Common myeloid progenitor, CD34-positive (primary cell): ENCODE measurements around the gene DOCK1.
A peak's percentile ranks its signal among the peaks of the same experiment; 100 is the strongest.

ENCODE experiments used
- CTCF ChIA-PET: fragments of 350-600 bp; sonication (Branson Sonifier 250); formaldehyde crosslinking; loops from one replicate; lab custom pipeline; 2021; ENCODE audit warnings: antibody characterized with exemption; lab: Charles Lee
- POLR2A ChIA-PET: fragments of 350-600 bp; sonication (Branson Sonifier 250); formaldehyde crosslinking; loops from one replicate; lab custom pipeline; 2021; ENCODE audit warnings: antibody characterized with exemption; lab: Charles Lee
- DNase-seq, 3 donors: peaks; one replicate each; pipeline versions ENCODE4 v3.0.0 to v3.0.0-alpha.2; 2013
- H3K27ac ChIP-seq, 2 experiments: 1 replicate in 1 of 2; 2 replicates in 1 of 2; pipeline ENCODE4 v1.7.0; 2013; ENCODE audit warnings: inconsistent platforms in 2 of 2, low read length in 2 of 2, mild to moderate bottlenecking in 2 of 2, low read depth in 1 of 2, moderate library complexity in 1 of 2; ENCODE audit not compliant: severe bottlenecking in 2 of 2, insufficient read depth in 1 of 2, poor library complexity in 1 of 2
- H3K27me3 ChIP-seq, 5 experiments: replicated peaks in 2 of 5; 1 replicate in 3 of 5; 2 replicates in 2 of 5; pipeline versions ENCODE4 v1.6.1 to v1.7.0; 2013; ENCODE audit warnings: low read length in 4 of 5, mild to moderate bottlenecking in 2 of 5, moderate library complexity in 2 of 5, inconsistent platforms in 1 of 5; ENCODE audit not compliant: insufficient read depth in 5 of 5, control insufficient read depth in 4 of 5
- H3K36me3 ChIP-seq, 4 experiments: 1 replicate in 2 of 4; 2 replicates in 2 of 4; pipeline versions ENCODE4 v1.6.1 to v1.7.0; 2013; ENCODE audit warnings: low read length in 3 of 4, control low read depth in 1 of 4, mild to moderate bottlenecking in 1 of 4; ENCODE audit not compliant: control insufficient read depth in 4 of 4, insufficient read depth in 4 of 4
- H3K4me1 ChIP-seq, 4 experiments: 1 replicate in 3 of 4; 2 replicates in 1 of 4; pipeline versions ENCODE4 v1.6.1 to v1.7.1; 2013; ENCODE audit warnings: low read length in 3 of 4, mild to moderate bottlenecking in 3 of 4, control low read depth in 1 of 4, inconsistent platforms in 1 of 4, moderate library complexity in 1 of 4; ENCODE audit not compliant: control insufficient read depth in 4 of 4, insufficient read depth in 4 of 4; ENCODE audit errors: control extremely low read depth in 1 of 4
- H3K4me3 ChIP-seq, 7 experiments: 1 replicate in 4 of 7; 2 replicates in 3 of 7; pipeline versions ENCODE4 v1.5.1 to v1.7.0; 2013; ENCODE audit warnings: mild to moderate bottlenecking in 7 of 7, low read length in 6 of 7, moderate library complexity in 6 of 7, inconsistent platforms in 2 of 7, low read depth in 2 of 7, control low read depth in 1 of 7; ENCODE audit not compliant: insufficient read depth in 4 of 7, control insufficient read depth in 1 of 7; ENCODE audit errors: extremely low read depth in 1 of 7
- H3K9me3 ChIP-seq, 5 experiments: 1 replicate in 4 of 5; 2 replicates in 1 of 5; pipeline versions ENCODE4 v1.6.1 to v1.7.1; 2013; ENCODE audit warnings: low read length in 4 of 5, mild to moderate bottlenecking in 2 of 5, inconsistent platforms in 1 of 5, low read depth in 1 of 5, moderate library complexity in 1 of 5; ENCODE audit not compliant: control insufficient read depth in 4 of 5, insufficient read depth in 2 of 5; ENCODE audit errors: control extremely low read depth in 1 of 5
- WGBS: methylation state at CpG from one replicate; pipeline ENCODE4 v1.1.5; 2013; ENCODE audit not compliant: insufficient coverage; 5-methylcytosine and 5-hydroxymethylcytosine counted together

Gene DOCK1

GRCh38 chr10:127399668-127400067 is 494.4 kb downstream of the DOCK1 start:
- no peaks in the 10 kb centered on the region for H3K27me3 ChIP-seq
- 26% methylated on average over 4 of the region's 5 CpGs for WGBS
- peaks cover 4 to 8% (median 5%) of the 10 kb centered on the region in 4 experiments for H3K4me1 ChIP-seq
- ChIA-PET POLR2A (interaction anchor here (0.6 kb wide), 1 partner anchor 14 kb away, joined by 3 read pairs; no protein-coding TSS in a partner anchor), CTCF (no interaction called here)
- no peak overlapping the region for H3K27ac ChIP-seq
- peaks cover 0 to 11% (median 1%) of the 10 kb centered on the region in 4 experiments for H3K36me3 ChIP-seq
- DNase-seq, result peak in 2 of 3 donors; percentile 5 to 7
- no peak overlapping the region for H3K4me3 ChIP-seq
- H3K9me3 ChIP-seq, result peaks cover 0 to 7% (median 0%) of the 10 kb centered on the region in 5 experiments

DNA sequence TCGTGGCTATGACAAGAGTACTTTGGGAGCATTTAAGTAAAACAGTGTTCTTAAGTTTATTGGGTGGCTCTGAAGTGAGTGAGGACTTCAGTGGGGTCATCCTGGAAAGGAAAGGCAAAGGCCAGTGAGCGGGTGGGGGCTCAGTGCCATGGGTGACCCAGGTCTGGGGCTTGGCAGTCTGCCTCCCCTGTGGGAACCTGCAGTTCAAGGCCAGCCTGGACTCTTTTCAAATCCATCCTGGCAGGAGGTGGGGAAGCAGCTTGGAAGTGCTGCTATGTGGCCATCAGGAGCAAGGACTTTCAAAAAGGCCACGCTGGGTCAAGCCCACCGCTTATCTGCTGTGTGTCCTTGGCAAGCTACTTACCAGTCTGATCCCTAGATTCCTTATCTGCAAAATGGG is 495.0 kb downstream of the DOCK1 start:
- Histone ChIP-seq H3K27me3 (no peaks in the 10 kb centered on the region), H3K4me3 (no peak overlapping the region), H3K9me3 (peaks cover 0 to 7% (median 0%) of the 10 kb centered on the region in 5 experiments), H3K4me1 (peaks cover 4 to 8% (median 5%) of the 10 kb centered on the region in 4 experiments), H3K27ac (no peak overlapping the region), H3K36me3 (peaks cover 0 to 11% (median 1%) of the 10 kb centered on the region in 4 experiments)
- WGBS, result 95% methylated on average over 3 of the region's 4 CpGs
- ChIA-PET POLR2A (interaction anchor here (0.6 kb wide), 1 partner anchor 15 kb away, joined by 3 read pairs; no protein-coding TSS in a partner anchor), CTCF (no interaction called here)
- no peak for DNase-seq

GRCh38 chr10:127402596-127403409 is 497.6 kb downstream of the DOCK1 start:
- H3K9me3 ChIP-seq, result peaks cover 0 to 7% (median 0%) of the 10 kb centered on the region in 5 experiments
- no peak overlapping the region for H3K4me3 ChIP-seq
- POLR2A ChIA-PET, result no interaction called here
- 99% methylated on average over 10 of the region's 16 CpGs for WGBS
- no peaks in the 10 kb centered on the region for H3K27me3 ChIP-seq
- no peak for DNase-seq
- no peak overlapping the region for H3K27ac ChIP-seq
- CTCF ChIA-PET, result interaction anchor here (1.6 kb wide), 1 partner anchor 177 kb away, joined by 3 read pairs; no protein-coding TSS in a partner anchor
- peaks cover 4 to 8% (median 5%) of the 10 kb centered on the region in 4 experiments for H3K4me1 ChIP-seq
- H3K36me3 ChIP-seq, result peaks cover 0 to 22% (median under 1%) of the 10 kb centered on the region in 4 experiments

DNA sequence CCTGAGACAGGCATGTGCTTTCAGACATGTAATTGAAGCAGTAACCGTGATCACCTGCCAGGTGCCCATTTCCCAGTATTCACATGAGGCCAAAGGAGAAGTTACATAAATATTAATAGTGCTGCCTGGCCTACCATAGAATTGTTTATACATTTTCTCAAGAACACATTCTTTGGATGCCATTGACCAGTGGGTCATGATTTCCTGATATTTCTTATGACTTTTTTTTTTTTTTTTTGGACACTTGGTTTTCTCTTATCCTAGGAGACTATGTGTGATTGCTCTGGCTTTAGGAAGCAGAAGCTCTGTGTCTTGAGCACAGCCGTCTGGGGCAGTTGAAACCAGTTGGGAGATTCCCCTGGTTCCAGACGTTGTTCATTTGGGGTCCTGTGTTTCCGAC is 500.0 kb downstream of the DOCK1 start:
- no peak overlapping the region for H3K4me3 ChIP-seq
- 98% methylated on average over 4 of the region's 4 CpGs for WGBS
- ChIA-PET POLR2A (no interaction called here), CTCF (no interaction called here)
- H3K9me3 ChIP-seq, result peaks cover 0 to 7% (median 0%) of the 10 kb centered on the region in 5 experiments
- no peak for DNase-seq
- H3K36me3 ChIP-seq, result peaks cover 0 to 22% (median 0%) of the 10 kb centered on the region in 4 experiments
- H3K27ac ChIP-seq, result no peak overlapping the region
- no peaks in the 10 kb centered on the region for H3K27me3 ChIP-seq
- H3K4me1 ChIP-seq, result no peaks in the 10 kb centered on the region

- Histone ChIP-seq H3K27ac (no peak overlapping the region), H3K4me3 (no peak overlapping the region), H3K27me3 (no peaks in the 10 kb centered on the region), H3K9me3 (peaks cover 0 to 7% (median 0%) of the 10 kb centered on the region in 5 experiments), H3K4me1 (no peaks in the 10 kb centered on the region), H3K36me3 (peaks cover 0 to 24% (median 2%) of the 10 kb centered on the region in 4 experiments)
- no peak for DNase-seq
- WGBS, result 96% methylated on average over 12 of the region's 12 CpGs
- POLR2A ChIA-PET, result no interaction called here
- CTCF ChIA-PET, result no interaction called here
Observed at GRCh38 chr10:127406018-127406550, 500.9 kb downstream of the DOCK1 start.

DNA sequence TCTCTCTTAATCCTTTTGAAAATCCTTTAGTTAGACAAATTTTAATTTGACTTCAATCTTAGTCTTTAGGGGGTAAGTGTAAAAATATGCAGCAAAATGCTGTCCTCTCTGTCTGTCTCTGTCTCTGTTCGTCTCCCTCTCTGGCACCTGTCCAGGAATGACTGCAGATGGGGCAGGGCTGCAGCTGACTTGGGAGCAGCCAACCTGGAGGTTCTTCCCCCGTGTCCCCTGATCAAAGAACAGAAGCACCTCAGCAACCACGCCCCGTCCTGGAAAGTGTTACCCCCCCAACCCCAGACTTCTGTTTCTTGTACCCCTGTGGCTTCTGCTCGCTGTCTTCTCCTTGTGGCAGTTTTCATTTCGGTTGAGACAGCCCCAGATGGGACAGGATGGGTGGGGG is 502.3 kb downstream of the DOCK1 start:
- no peak for DNase-seq
- Histone ChIP-seq H3K4me3 (no peak overlapping the region), H3K36me3 (peaks cover 0 to 26% (median 5%) of the 10 kb centered on the region in 4 experiments), H3K4me1 (no peaks in the 10 kb centered on the region), H3K27me3 (no peaks in the 10 kb centered on the region), H3K9me3 (no peaks in the 10 kb centered on the region), H3K27ac (no peak overlapping the region)
- WGBS, result 96% methylated on average over 5 of the region's 6 CpGs
- CTCF ChIA-PET, result no interaction called here
- POLR2A ChIA-PET, result no interaction called here
